ENCODE results near the gene FAM50B.

The FAM50B gene

GRCh38 chr6:3878048-3878666 lies 29.0 kb downstream of the FAM50B start:
- POLR2A ChIA-PET: no interaction called here
- H3K4me1 ChIP-seq (ENCODE audit: control extremely low read depth in 1 of 4, control insufficient read depth in 4 of 4, insufficient read depth in 4 of 4, low read length in 3 of 4): no peaks in the 10 kb centered on the region
- CTCF ChIA-PET: interaction anchor here (1.3 kb wide), 1 partner anchor 9 kb away, joined by 3 read pairs; no protein-coding TSS in a partner anchor
- WGBS (ENCODE audit: insufficient coverage): 92% methylated on average over 4 of the region's 6 CpGs
- H3K9me3 ChIP-seq (ENCODE audit: control extremely low read depth in 1 of 5, control insufficient read depth in 4 of 5, insufficient read depth in 2 of 5, low read depth in 1 of 5, low read length in 4 of 5): peaks cover 0 to 2% (median 0%) of the 10 kb centered on the region in 5 experiments
- peaks cover 0 to 2% (median 0%) of the 10 kb centered on the region in 5 experiments for H3K27me3 ChIP-seq (replicated peaks in 2 of 5; ENCODE audit: control insufficient read depth in 4 of 5, insufficient read depth in 5 of 5, low read length in 4 of 5)
- no peak overlapping the region for H3K4me3 ChIP-seq (ENCODE audit: control insufficient read depth in 1 of 7, extremely low read depth in 1 of 7, insufficient read depth in 4 of 7, low read depth in 2 of 7, low read length in 6 of 7)
- no peaks in the 10 kb centered on the region for H3K36me3 ChIP-seq (ENCODE audit: control insufficient read depth in 4 of 4, insufficient read depth in 4 of 4, low read length in 3 of 4)
- no peak overlapping the region for H3K27ac ChIP-seq (ENCODE audit: insufficient read depth in 1 of 2, low read depth in 1 of 2, low read length in 2 of 2, poor library complexity in 1 of 2, severe bottlenecking in 2 of 2)
- DNase-seq: no peak

GRCh38 chr6:3879194-3879952 lies 30.2 kb downstream of the FAM50B start:
- H3K9me3 ChIP-seq (ENCODE audit: control extremely low read depth in 1 of 5, control insufficient read depth in 4 of 5, insufficient read depth in 2 of 5, low read depth in 1 of 5, low read length in 4 of 5): peaks cover 0 to 2% (median 0%) of the 10 kb centered on the region in 5 experiments
- H3K36me3 ChIP-seq (ENCODE audit: control insufficient read depth in 4 of 4, insufficient read depth in 4 of 4, low read length in 3 of 4): no peaks in the 10 kb centered on the region
- H3K4me3 ChIP-seq (ENCODE audit: control insufficient read depth in 1 of 7, extremely low read depth in 1 of 7, insufficient read depth in 4 of 7, low read depth in 2 of 7, low read length in 6 of 7): no peak overlapping the region
- peaks cover 0 to 2% (median 0%) of the 10 kb centered on the region in 5 experiments for H3K27me3 ChIP-seq (replicated peaks in 2 of 5; ENCODE audit: control insufficient read depth in 4 of 5, insufficient read depth in 5 of 5, low read length in 4 of 5)
- no peak for DNase-seq
- CTCF ChIA-PET: interaction anchor here (1.3 kb wide), 1 partner anchor 8 kb away, joined by 3 read pairs; no protein-coding TSS in a partner anchor
- H3K4me1 ChIP-seq (ENCODE audit: control extremely low read depth in 1 of 4, control insufficient read depth in 4 of 4, insufficient read depth in 4 of 4, low read length in 3 of 4): no peaks in the 10 kb centered on the region
- no peak overlapping the region for H3K27ac ChIP-seq (ENCODE audit: insufficient read depth in 1 of 2, low read depth in 1 of 2, low read length in 2 of 2, poor library complexity in 1 of 2, severe bottlenecking in 2 of 2)
- POLR2A ChIA-PET: no interaction called here
- 97% methylated on average over 18 of the region's 25 CpGs for WGBS (ENCODE audit: insufficient coverage)

GRCh38 chr6:3881711-3882421 lies 32.7 kb downstream of the FAM50B start:
- Histone ChIP-seq H3K4me3 (ENCODE audit: control insufficient read depth in 1 of 7, extremely low read depth in 1 of 7, insufficient read depth in 4 of 7, low read depth in 2 of 7, low read length in 6 of 7) (no peak overlapping the region), H3K4me1 (ENCODE audit: control extremely low read depth in 1 of 4, control insufficient read depth in 4 of 4, insufficient read depth in 4 of 4, low read length in 3 of 4) (no peaks in the 10 kb centered on the region), H3K9me3 (ENCODE audit: control extremely low read depth in 1 of 5, control insufficient read depth in 4 of 5, insufficient read depth in 2 of 5, low read depth in 1 of 5, low read length in 4 of 5) (peaks cover 0 to 2% (median 0%) of the 10 kb centered on the region in 5 experiments), H3K27me3 (replicated peaks in 2 of 5; ENCODE audit: control insufficient read depth in 4 of 5, insufficient read depth in 5 of 5, low read length in 4 of 5) (peaks cover 0 to 2% (median 0%) of the 10 kb centered on the region in 5 experiments), H3K27ac (ENCODE audit: insufficient read depth in 1 of 2, low read depth in 1 of 2, low read length in 2 of 2, poor library complexity in 1 of 2, severe bottlenecking in 2 of 2) (no peak overlapping the region), H3K36me3 (ENCODE audit: control insufficient read depth in 4 of 4, insufficient read depth in 4 of 4, low read length in 3 of 4) (no peaks in the 10 kb centered on the region)
- ChIA-PET POLR2A (no interaction called here), CTCF (no interaction called here)
- WGBS (ENCODE audit: insufficient coverage): 93% methylated on average over 5 of the region's 13 CpGs
- no peak for DNase-seq

GRCh38 chr6:3882431-3882830 lies 33.3 kb downstream of the FAM50B start:
- Histone ChIP-seq H3K4me3 (ENCODE audit: control insufficient read depth in 1 of 7, extremely low read depth in 1 of 7, insufficient read depth in 4 of 7, low read depth in 2 of 7, low read length in 6 of 7) (no peak overlapping the region), H3K9me3 (ENCODE audit: control extremely low read depth in 1 of 5, control insufficient read depth in 4 of 5, insufficient read depth in 2 of 5, low read depth in 1 of 5, low read length in 4 of 5) (peaks cover 0 to 2% (median 0%) of the 10 kb centered on the region in 5 experiments), H3K27ac (ENCODE audit: insufficient read depth in 1 of 2, low read depth in 1 of 2, low read length in 2 of 2, poor library complexity in 1 of 2, severe bottlenecking in 2 of 2) (no peak overlapping the region), H3K36me3 (ENCODE audit: control insufficient read depth in 4 of 4, insufficient read depth in 4 of 4, low read length in 3 of 4) (no peaks in the 10 kb centered on the region), H3K4me1 (ENCODE audit: control extremely low read depth in 1 of 4, control insufficient read depth in 4 of 4, insufficient read depth in 4 of 4, low read length in 3 of 4) (no peaks in the 10 kb centered on the region), H3K27me3 (replicated peaks in 2 of 5; ENCODE audit: control insufficient read depth in 4 of 5, insufficient read depth in 5 of 5, low read length in 4 of 5) (peaks cover 0 to 2% (median 0%) of the 10 kb centered on the region in 5 experiments)
- WGBS (ENCODE audit: insufficient coverage): 100% methylated on average over 1 of the region's 3 CpGs
- CTCF ChIA-PET: no interaction called here
- no peak for DNase-seq
- POLR2A ChIA-PET: no interaction called here

GRCh38 chr6:3882866-3883265 lies 33.7 kb downstream of the FAM50B start:
- H3K27me3 ChIP-seq (replicated peaks in 2 of 5; ENCODE audit: control insufficient read depth in 4 of 5, insufficient read depth in 5 of 5, low read length in 4 of 5): peaks cover 0 to 2% (median 0%) of the 10 kb centered on the region in 5 experiments
- no peak for DNase-seq
- peaks cover 0 to 2% (median 0%) of the 10 kb centered on the region in 5 experiments for H3K9me3 ChIP-seq (ENCODE audit: control extremely low read depth in 1 of 5, control insufficient read depth in 4 of 5, insufficient read depth in 2 of 5, low read depth in 1 of 5, low read length in 4 of 5)
- H3K4me1 ChIP-seq (ENCODE audit: control extremely low read depth in 1 of 4, control insufficient read depth in 4 of 4, insufficient read depth in 4 of 4, low read length in 3 of 4): no peaks in the 10 kb centered on the region
- no peak overlapping the region for H3K4me3 ChIP-seq (ENCODE audit: control insufficient read depth in 1 of 7, extremely low read depth in 1 of 7, insufficient read depth in 4 of 7, low read depth in 2 of 7, low read length in 6 of 7)
- WGBS (ENCODE audit: insufficient coverage): 100% methylated on average over 2 of the region's 5 CpGs
- ChIA-PET CTCF (no interaction called here), POLR2A (no interaction called here)
- H3K36me3 ChIP-seq (ENCODE audit: control insufficient read depth in 4 of 4, insufficient read depth in 4 of 4, low read length in 3 of 4): no peaks in the 10 kb centered on the region
- no peak overlapping the region for H3K27ac ChIP-seq (ENCODE audit: insufficient read depth in 1 of 2, low read depth in 1 of 2, low read length in 2 of 2, poor library complexity in 1 of 2, severe bottlenecking in 2 of 2)

GRCh38 chr6:3884007-3884745 lies 35.0 kb downstream of the FAM50B start:
- H3K4me1 ChIP-seq (ENCODE audit: control extremely low read depth in 1 of 4, control insufficient read depth in 4 of 4, insufficient read depth in 4 of 4, low read length in 3 of 4): no peaks in the 10 kb centered on the region
- peaks cover 0 to 2% (median 0%) of the 10 kb centered on the region in 5 experiments for H3K9me3 ChIP-seq (ENCODE audit: control extremely low read depth in 1 of 5, control insufficient read depth in 4 of 5, insufficient read depth in 2 of 5, low read depth in 1 of 5, low read length in 4 of 5)
- 81% methylated on average over 4 of the region's 6 CpGs for WGBS (ENCODE audit: insufficient coverage)
- no peak for DNase-seq
- H3K27me3 ChIP-seq (replicated peaks in 2 of 5; ENCODE audit: control insufficient read depth in 4 of 5, insufficient read depth in 5 of 5, low read length in 4 of 5): peaks cover 0 to 2% (median 0%) of the 10 kb centered on the region in 5 experiments
- no peak overlapping the region for H3K4me3 ChIP-seq (ENCODE audit: control insufficient read depth in 1 of 7, extremely low read depth in 1 of 7, insufficient read depth in 4 of 7, low read depth in 2 of 7, low read length in 6 of 7)
- CTCF ChIA-PET: interaction anchor here (0.9 to 2.8 kb wide), 6 partner anchors 11 to 141 kb away, joined by 3 to 15 read pairs (median 4); no protein-coding TSS in a partner anchor
- H3K36me3 ChIP-seq (ENCODE audit: control insufficient read depth in 4 of 4, insufficient read depth in 4 of 4, low read length in 3 of 4): no peaks in the 10 kb centered on the region
- POLR2A ChIA-PET: interaction anchor here (0.7 kb wide), 2 partner anchors 23 to 24 kb away, joined by 3 to 6 read pairs; no protein-coding TSS in a partner anchor
- H3K27ac ChIP-seq (ENCODE audit: insufficient read depth in 1 of 2, low read depth in 1 of 2, low read length in 2 of 2, poor library complexity in 1 of 2, severe bottlenecking in 2 of 2): no peak overlapping the region
